Neural cell (in vitro differentiated cells): Measurements from ENCODE around the gene PLXNC1. TPM values are rescaled to one million over a fixed set of nuclear protein-coding genes. Genes with fewer than 3 reads are reported as not detected.

ENCODE experiments used
- H2AFZ ChIP-seq: fragments of 200-600, 300-800 bp; sonication (generic), shearing (Covaris generic); 2 replicates; pipeline ENCODE4 v1.6.0; 2014; ENCODE audit warnings: low read depth, mild to moderate bottlenecking, antibody characterized with exemption, low read length, moderate library complexity
- H3F3A ChIP-seq: fragments of 200-600 bp; shearing (Covaris generic); 2 replicates; pipeline ENCODE4 v1.6.1; 2016; ENCODE audit warnings: mild to moderate bottlenecking, moderate library complexity, mixed read lengths, antibody characterized with exemption, low read length; ENCODE audit not compliant: insufficient read depth, poor library complexity, severe bottlenecking
- H3K27ac ChIP-seq: fragments of 200-600, 300-800 bp; sonication (generic), shearing (Covaris generic); 2 replicates; pipeline ENCODE4 v1.5.1; 2014; ENCODE audit warnings: mild to moderate bottlenecking, low read length, moderate library complexity
- H3K27me3 ChIP-seq: fragments of 300-800, 200-600 bp; sonication (generic), shearing (Covaris generic); 2 replicates; pipeline ENCODE4 v1.6.0; 2014; ENCODE audit warnings: mild to moderate bottlenecking, low read depth, low read length, moderate library complexity; ENCODE audit not compliant: insufficient read depth
- H3K36me3 ChIP-seq: fragments of 300-800, 200-600 bp; sonication (generic), shearing (Covaris generic); 2 replicates; pipeline ENCODE4 v1.5.1; 2014; ENCODE audit warnings: mild to moderate bottlenecking, antibody characterized with exemption, low read length, moderate library complexity; ENCODE audit not compliant: insufficient read depth
- H3K4me2 ChIP-seq: fragments of 300-800, 200-600 bp; sonication (generic), shearing (Covaris generic); 2 replicates; pipeline ENCODE4 v1.6.0; 2014; ENCODE audit warnings: mild to moderate bottlenecking, low read length
- H3K4me3 ChIP-seq: fragments of 300-800, 200-600 bp; sonication (generic), shearing (Covaris generic); 2 replicates; pipeline ENCODE4 v1.5.1; 2014; ENCODE audit warnings: mild to moderate bottlenecking, low read length, moderate library complexity
- H3K79me2 ChIP-seq: fragments of 200-600 bp; shearing (Covaris generic); replicated peaks from 2 replicates; pipeline ENCODE4 v1.6.0; 2014; ENCODE audit warnings: mild to moderate bottlenecking, low read length, moderate library complexity; ENCODE audit not compliant: insufficient read depth
- H3K9ac ChIP-seq: fragments of 300-800, 200-600 bp; sonication (generic), shearing (Covaris generic); 2 replicates; pipeline ENCODE4 v1.6.1; 2016; ENCODE audit warnings: mild to moderate bottlenecking, low read length, mixed read lengths
- H3K9me2 ChIP-seq: fragments of 200-600 bp; shearing (Covaris generic); 2 replicates; pipeline ENCODE4 v1.6.1; 2016; ENCODE audit warnings: mild to moderate bottlenecking, low read length, mixed read lengths; ENCODE audit not compliant: insufficient read depth
- H3K9me3 ChIP-seq: fragments of 200-600, 300-800 bp; sonication (generic), shearing (Covaris generic); 2 replicates; pipeline ENCODE4 v1.6.1; 2016; ENCODE audit warnings: mild to moderate bottlenecking, mixed run types, low read length, moderate library complexity, mixed read lengths
- H4K20me1 ChIP-seq: fragments of 200-600 bp; shearing (Covaris generic); 2 replicates; pipeline ENCODE4 v1.6.1; 2016; ENCODE audit warnings: mild to moderate bottlenecking, mixed run types; ENCODE audit not compliant: insufficient read depth
- EP300 ChIP-seq: fragments of 450-650 bp; conservative IDR thresholded peaks from 2 replicates; pipeline ENCODE4 v1.6.1; 2014; ENCODE audit warnings: antibody characterized with exemption, mild to moderate bottlenecking, moderate library complexity; ENCODE audit not compliant: poor library complexity, severe bottlenecking
- EZH2 ChIP-seq: fragments of 200-600, 300-800 bp; shearing (Covaris generic), sonication (generic); IDR thresholded peaks from 2 replicates; pipeline ENCODE4 v1.6.1; 2014; ENCODE audit warnings: antibody characterized with exemption, low read length, borderline replicate concordance, mild to moderate bottlenecking; ENCODE audit not compliant: insufficient read depth, poor library complexity, severe bottlenecking
- MXI1 ChIP-seq: fragments of 450-650 bp; conservative IDR thresholded peaks from 2 replicates; pipeline ENCODE4 v1.6.1; 2014; ENCODE audit warnings: antibody characterized with exemption, mild to moderate bottlenecking; ENCODE audit not compliant: poor library complexity, severe bottlenecking
- POLR2AphosphoS5 ChIP-seq: IDR thresholded peaks from 2 replicates; pipeline ENCODE4 v1.6.1; 2012
- RAD21 ChIP-seq: fragments of 450-650 bp; conservative IDR thresholded peaks from 2 replicates; pipeline ENCODE4 v1.6.1; 2014; ENCODE audit warnings: antibody characterized with exemption, mild to moderate bottlenecking, moderate library complexity
- REST ChIP-seq: IDR thresholded peaks from 2 replicates; pipeline ENCODE4 v1.6.1; 2012; ENCODE audit warnings: borderline replicate concordance
- SMC3 ChIP-seq: fragments of 450-650 bp; conservative IDR thresholded peaks from 2 replicates; pipeline ENCODE4 v1.6.1; 2014; ENCODE audit warnings: antibody characterized with exemption, mild to moderate bottlenecking, moderate library complexity; ENCODE audit not compliant: poor library complexity
- TAF1 ChIP-seq: IDR thresholded peaks from 2 replicates; pipeline ENCODE4 v1.6.1; 2012; ENCODE audit warnings: low read depth
- polyA plus RNA-seq: library from polyadenylated mRNA; depleted of rRNA; stranded (reverse); fragments of >200 nt; gene quantifications from 2 replicates; pipeline ENCODE4 v1.2.3, GENCODE V29; 2014
- TF ChIP-seq, protein P1 (sequence below): fragments of 450-650 bp; IDR thresholded peaks from 2 replicates; pipeline ENCODE4 v1.5.1; 2014; ENCODE audit warnings: antibody characterized with exemption, mild to moderate bottlenecking, moderate library complexity; ENCODE audit not compliant: poor library complexity, severe bottlenecking

Gene PLXNC1
- polyA plus RNA-seq, 1 donor from 2014 or later, result 76.3 TPM

GRCh38 chr12:94157981-94158411 lies 9.6 kb downstream of the PLXNC1 start:
- Histone ChIP-seq H3K36me3 (no peaks in the 10 kb centered on the region), H3K79me2 (peaks cover 81% of the 10 kb centered on the region), H3K27ac (no peak overlapping the region), H3K27me3 (no peaks in the 10 kb centered on the region), H3K4me2 (no peak overlapping the region), H3K9me3 (no peaks in the 10 kb centered on the region), H3K4me3 (no peak overlapping the region), H2AFZ (no peak overlapping the region), H4K20me1 (no peaks in the 10 kb centered on the region), H3K9me2 (no peaks in the 10 kb centered on the region), H3K9ac (no peak overlapping the region), H3F3A (no peaks in the 10 kb centered on the region)
- TF ChIP-seq EP300, result no peak
- no peak for TF ChIP-seq TAF1
- no peak for TF ChIP-seq REST
- TF ChIP-seq, protein P1, sequence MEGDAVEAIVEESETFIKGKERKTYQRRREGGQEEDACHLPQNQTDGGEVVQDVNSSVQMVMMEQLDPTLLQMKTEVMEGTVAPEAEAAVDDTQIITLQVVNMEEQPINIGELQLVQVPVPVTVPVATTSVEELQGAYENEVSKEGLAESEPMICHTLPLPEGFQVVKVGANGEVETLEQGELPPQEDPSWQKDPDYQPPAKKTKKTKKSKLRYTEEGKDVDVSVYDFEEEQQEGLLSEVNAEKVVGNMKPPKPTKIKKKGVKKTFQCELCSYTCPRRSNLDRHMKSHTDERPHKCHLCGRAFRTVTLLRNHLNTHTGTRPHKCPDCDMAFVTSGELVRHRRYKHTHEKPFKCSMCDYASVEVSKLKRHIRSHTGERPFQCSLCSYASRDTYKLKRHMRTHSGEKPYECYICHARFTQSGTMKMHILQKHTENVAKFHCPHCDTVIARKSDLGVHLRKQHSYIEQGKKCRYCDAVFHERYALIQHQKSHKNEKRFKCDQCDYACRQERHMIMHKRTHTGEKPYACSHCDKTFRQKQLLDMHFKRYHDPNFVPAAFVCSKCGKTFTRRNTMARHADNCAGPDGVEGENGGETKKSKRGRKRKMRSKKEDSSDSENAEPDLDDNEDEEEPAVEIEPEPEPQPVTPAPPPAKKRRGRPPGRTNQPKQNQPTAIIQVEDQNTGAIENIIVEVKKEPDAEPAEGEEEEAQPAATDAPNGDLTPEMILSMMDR, result no peak
- TF ChIP-seq RAD21, result no peak
- no peak for TF ChIP-seq SMC3
- TF ChIP-seq POLR2AphosphoS5, result no peak
- no peak for TF ChIP-seq EZH2
- TF ChIP-seq MXI1, result no peak

GRCh38 chr12:94158666-94159065 lies 10.3 kb downstream of the PLXNC1 start:
- TF ChIP-seq POLR2AphosphoS5, result no peak
- no peak for TF ChIP-seq RAD21
- TF ChIP-seq REST, result no peak
- TF ChIP-seq, protein P1, result no peak
- TF ChIP-seq MXI1, result no peak
- TF ChIP-seq TAF1, result no peak
- TF ChIP-seq EP300, result no peak
- TF ChIP-seq SMC3, result no peak
- no peak for TF ChIP-seq EZH2
- Histone ChIP-seq H3K9me3 (no peaks in the 10 kb centered on the region), H4K20me1 (no peaks in the 10 kb centered on the region), H3K27ac (no peak overlapping the region), H3K36me3 (no peaks in the 10 kb centered on the region), H3K4me3 (no peak overlapping the region), H3K4me2 (no peak overlapping the region), H3F3A (no peaks in the 10 kb centered on the region), H3K27me3 (no peaks in the 10 kb centered on the region), H2AFZ (no peak overlapping the region), H3K9me2 (no peaks in the 10 kb centered on the region), H3K9ac (no peak overlapping the region), H3K79me2 (peaks cover 74% of the 10 kb centered on the region)
